HG03354 (cell line): ENCODE data around the gene UBAC1.
"Not testable (repeated sequence)": the region's sequence is repeated elsewhere in the genome, so short reads cannot be mapped to it uniquely, and the experiment has no call there.

Source experiments
- ATAC-seq: cut with Tn5 transposase; IDR thresholded peaks from one replicate; pipeline ENCODE4 v1.9.1; 2021; ENCODE audit warnings: mild to moderate bottlenecking; ENCODE audit not compliant: unreplicated experiment, poor library complexity, severe bottlenecking

The UBAC1 gene

DNA sequence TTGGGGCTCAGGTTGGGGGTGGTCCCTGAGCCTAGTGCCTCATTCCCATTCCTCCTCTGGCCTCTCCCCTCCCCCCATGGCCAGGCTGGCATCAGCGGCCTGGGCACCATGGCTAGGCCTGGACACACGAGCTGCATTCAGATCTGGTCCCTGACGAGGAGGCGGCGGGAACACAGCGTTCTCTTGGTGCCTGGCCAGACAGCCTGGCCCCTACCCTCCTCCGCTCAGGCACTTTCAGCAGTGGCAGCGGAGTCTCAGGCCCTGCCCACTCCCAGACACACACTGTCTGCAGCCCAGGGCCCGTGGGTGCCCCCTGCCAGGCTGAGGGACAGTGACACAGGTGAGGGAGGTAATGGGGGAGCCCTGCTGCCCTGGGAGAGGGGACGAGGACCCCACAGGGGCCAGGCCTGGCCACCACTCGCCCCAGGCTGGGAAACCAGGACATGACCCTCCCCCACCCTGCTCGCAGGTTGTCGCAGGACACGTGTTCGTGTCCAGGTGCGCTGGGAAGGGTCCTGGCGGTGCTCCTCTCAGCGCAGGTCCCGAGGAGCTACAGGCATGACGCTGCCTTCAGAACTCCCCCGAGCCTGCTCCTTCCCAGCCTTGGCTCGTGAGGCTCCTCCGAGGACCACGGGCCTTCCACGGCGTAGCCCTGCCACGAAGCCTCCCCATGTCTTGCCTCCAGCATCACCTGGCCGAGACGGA, 19.9 kb upstream of the UBAC1 start:
- no peak for ATAC-seq

DNA sequence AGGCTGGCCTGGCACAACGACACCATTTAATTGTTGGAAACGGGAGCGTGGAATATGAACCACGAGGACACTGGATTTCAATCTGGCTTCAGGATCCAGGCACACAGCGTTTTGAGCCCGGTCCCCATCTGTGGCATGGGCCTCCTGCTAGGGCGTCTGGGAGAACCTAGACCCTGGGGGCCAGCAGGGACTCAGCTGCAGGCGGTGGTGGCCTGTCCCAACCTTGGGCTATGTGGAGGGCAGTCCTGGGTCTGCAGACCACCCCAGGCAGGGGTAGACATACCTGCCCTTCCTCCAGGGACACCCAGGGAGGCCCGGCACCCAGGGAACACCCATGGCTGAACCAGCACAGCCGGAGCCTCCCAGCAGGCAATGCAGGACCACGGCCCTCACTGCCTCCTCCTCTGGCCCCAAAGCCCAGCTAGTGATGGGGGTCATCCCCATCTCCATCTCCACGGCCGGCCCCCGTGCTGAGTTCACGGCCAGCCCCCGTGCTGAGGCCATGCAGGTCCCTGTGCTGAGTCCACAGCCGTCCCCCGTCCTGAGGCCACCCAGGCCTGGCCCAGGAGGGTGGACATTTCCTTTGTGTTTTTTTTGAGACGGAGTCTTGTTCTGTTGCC, 18.5 kb upstream of the UBAC1 start:
- no peak for ATAC-seq

DNA sequence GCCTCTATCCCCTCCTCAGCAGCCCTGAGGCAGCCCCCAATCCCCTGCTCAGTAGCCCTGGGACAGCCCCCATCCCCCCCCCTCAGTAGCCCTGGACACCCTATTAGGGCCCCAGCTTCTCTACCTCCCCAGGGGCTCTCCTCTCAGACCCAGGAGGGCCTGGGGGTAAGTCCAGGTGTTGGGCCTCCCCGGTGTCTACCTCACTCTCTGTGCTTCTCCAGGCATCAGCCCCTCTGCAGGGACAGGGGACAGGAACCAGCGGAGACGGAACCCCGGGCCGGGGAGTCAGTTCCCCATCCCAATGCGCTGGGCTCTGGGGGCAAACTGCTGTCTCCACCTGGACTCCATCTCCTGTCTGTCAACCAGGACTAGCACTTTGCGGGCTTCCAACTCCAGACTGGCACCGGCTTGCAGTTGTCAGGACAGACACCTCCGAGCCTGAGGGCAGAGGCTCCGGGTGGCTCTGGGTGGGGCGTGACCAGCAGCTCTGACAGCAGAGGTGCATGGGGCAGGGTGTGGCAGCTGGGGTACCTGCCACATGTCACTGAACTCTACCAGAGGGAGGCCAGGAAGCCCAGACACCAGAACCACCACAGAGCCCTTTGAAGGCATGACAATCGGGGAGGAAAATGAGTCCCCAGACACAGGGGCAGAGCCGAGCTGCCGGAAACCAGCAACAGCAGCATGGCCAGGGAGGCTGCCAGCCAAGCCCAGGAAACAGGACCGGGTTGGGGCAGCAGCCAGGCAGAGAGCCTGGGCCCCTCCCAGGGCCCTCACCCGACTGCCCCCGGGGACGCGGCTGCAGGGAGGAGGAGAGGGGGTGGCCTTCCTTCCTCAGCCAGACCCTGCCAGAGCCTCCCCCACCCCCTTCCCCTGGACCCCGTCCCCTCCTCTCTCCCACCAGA, 17.7 kb upstream of the UBAC1 start:
- no peak for ATAC-seq

DNA sequence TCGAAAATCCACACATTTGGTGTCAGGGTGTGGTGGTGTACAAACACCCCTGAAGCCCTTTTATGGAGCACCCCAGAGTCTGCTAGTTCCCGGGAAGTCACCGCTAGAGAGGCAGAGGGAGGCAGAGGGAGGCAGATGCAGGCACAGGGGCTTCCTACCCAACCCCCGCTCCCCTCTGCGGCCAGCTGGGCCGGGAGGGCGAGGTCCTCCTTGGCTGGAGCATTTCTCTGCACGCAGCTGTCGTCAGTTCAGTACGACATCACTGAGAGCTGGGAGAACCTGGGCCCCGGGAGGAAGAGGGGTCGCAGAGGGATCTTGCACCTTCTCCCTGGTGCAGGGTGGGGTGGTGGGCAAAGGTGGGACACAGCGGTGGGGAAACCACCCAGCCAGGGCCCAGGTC, 15.8 kb upstream of the UBAC1 start:
- no peak for ATAC-seq

DNA sequence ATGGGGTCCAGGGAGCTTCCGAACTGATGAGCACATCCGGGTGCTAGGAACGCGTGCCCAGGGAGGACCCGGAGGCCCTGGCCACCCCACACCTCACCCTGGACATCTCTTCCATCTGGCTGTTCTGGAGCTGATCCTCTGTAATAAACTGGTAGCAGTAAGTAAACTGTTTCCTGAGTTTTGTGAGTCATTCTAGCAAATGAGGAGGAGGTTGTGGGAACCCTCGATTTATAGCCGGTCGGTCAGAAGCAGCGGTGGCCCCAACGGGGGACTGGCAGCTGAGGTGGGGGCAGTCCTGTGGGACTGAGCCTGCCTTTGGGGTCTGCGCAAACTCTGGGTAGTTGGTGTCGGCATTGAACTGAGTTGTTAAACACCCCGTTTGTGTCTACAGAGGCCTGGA, 15.4 kb upstream of the UBAC1 start:
- ATAC-seq: no peak

DNA sequence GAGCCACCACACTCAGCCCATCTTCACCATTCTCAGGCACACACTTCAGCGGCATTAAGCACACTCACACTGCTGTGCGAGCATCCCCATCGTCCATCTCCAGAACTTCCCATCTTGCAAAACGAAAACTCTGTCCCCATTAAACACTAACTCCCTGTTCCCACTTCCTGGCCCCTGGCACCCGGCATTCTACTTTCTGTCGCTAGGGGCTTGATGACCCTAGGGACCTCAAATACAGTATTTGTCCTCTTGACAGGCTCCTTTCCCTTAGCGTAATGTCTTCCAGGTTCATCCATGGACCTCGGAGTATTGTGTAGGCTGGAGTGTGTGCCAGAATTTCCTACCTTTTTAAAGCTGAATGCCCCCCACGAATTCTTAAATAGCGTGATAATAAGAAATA, 14.7 kb upstream of the UBAC1 start:
- no peak for ATAC-seq

DNA sequence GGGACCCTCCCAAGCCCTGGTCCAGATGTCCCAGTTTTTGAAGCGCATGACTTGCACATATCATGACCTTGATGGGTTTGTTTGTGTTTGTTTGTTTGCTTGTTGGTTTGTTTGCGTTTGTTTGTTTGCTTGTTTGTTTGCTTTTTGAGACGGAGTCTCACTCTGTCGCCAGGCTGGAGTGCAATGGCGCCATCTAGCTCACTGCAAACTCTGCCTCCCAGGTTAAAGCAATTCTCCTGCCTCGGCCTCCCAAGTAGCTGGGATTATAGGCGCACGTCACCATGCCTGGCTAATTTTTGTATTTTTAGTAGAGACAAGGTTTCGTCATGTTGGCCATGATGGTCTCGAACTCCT, 13.0 kb upstream of the UBAC1 start:
- no peak for ATAC-seq

DNA sequence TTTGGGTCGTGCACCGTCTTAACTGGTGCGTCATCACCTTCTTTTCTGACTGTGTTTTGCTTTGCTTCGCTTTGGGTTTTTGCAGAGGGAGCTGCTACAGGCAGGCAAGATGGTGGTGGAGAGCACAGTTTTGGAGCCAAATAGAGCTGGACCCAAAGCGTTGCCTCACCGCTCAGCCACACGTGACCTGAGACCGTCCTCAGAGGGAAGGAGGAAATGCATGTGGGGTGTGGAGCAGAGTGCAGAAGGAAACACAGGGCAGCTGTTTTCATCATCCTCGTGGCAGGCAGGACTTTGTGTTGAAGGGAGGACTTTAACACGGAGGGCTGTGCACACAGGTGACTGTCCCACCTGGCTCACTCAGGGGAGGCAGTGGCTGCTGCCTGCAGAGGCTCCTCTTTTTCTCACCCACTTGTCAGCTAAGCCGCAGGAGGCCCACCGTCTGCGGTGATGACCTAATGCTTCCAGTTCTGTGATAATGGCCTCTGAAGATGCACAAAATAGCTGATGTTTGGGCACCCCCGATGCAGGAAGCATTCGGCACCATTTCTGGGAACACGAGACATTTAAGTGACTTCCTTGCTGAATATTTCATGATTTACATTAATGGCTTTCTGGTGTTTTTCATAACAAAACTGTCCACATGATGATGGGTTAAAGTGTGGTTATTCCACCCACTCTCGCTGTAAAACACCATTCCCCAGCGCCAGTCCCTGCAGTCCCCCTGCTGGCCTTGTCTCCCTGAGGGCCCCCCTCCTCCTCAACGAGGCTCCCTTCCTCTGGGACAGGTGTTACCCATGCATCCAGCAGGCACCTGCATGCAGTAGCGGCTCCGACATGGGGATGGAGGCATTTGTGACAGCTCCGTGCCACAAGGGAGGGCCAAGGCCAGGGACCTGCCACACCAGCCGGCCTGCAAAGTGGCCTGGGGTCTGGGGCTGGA, 12.4 kb upstream of the UBAC1 start:
- ATAC-seq: no peak

DNA sequence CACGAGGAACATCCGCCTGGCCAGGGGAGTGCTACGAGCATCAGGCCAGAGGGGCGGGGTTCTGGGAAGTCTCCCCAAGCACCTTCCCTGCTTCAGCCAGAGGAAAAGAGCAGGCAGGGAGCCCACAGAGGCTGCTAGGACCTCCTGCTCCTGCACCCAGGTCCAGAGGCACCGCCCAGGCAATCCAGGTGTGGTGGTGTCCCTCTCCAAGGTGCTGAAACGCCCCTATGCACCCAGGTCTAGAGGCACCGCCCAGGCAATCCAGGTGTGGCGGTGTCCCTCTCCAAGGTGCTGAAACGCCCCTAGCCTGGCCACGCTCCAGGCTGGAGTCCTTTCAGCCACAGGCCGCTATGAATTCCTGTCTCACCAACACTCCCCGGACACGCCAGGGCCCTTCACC, 10.7 kb upstream of the UBAC1 start:
- ATAC-seq: no peak

DNA sequence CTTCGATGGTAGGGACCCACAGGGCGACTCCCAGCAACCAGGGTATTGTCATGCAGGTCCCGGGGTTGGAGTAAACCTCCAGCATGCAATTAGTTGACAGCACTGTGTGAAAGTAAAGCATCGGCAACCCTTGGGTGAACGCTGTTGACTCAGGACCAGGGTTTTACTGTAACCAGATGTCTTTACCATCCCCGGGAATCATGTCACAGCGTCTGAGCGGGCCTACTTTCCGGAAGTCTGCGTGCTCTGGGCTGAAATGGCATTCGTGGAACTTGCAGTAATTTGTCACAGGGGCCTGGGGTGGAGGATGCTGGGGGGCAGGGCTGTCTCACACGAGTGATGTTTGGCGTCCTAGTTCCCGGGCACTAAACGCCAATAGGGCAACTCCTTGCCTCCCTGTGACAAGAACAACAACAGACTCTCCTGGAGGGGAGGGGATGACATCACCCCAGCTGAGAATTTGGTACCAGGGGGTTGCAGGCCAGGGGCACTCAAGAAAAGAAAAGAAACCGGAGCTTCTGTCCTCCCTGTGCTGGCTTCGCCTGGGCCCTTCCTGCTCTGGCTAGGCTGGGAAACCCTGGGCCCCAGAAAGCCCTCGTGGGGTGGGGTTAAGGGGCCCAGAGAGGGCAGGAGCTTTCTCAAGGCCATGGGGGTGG, 10.1 kb upstream of the UBAC1 start:
- ATAC-seq: no peak

DNA sequence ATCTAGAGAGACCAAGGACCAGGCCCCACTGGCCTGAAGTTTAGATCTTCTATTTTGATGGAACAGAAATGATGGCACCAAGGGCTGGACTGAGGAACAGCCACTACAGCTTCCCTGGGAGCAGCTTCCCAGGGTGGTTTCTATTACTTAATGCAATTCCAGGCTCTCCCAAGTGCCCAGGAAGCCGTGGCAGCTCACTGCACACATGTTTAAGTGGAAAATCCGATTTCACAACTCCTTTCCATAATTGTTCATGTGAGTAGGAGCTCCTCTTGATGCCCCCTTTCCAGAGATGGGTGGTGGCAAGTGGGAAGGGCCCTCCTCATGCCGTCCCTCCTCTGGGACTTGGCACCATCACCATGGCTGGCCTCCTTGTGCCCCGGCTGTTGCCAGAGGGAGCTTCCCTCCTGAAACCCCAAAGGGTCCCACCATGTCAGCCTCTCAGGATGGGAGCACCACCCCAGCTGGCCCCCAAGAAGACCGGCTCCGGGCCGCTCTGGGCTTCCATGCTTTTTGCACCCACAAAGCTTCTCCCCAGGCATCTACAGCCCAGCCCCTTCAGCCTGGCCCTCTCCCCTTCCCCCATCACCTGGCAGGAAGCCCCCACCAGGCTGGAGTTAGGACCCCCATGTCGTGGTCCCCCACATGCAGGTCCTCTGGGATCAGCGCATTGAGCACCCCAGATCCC, 9.1 kb upstream of the UBAC1 start:
- ATAC-seq: no peak

DNA sequence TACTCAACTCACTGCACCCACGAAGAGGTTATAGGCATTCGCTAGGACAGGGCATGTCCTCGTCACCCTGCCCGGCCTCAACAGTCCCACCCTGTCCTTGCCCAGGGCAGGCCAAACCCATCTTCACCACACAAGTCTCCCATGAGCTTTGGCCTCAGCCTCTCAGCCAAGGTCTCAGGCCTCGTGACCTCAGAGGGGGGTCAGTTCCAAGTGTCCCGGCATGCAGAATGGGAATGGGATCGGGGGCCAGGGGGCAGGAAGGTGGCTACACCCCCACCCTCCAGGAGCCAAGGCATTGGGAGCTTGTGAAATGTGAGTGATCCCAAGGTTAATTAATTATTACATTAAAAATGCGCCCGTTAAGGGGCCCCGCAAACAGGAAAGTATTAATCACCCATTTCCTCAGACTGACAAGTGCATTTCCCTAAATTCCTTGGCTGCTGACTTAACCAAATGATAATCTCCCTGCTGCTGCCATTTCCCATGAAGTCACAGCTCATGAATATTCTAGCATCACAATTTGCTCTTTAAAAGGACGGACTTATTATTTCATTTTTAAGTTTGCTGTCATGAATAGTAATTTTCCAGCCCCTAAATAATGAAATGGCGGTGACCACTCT, 8.0 kb upstream of the UBAC1 start:
- no peak for ATAC-seq

DNA sequence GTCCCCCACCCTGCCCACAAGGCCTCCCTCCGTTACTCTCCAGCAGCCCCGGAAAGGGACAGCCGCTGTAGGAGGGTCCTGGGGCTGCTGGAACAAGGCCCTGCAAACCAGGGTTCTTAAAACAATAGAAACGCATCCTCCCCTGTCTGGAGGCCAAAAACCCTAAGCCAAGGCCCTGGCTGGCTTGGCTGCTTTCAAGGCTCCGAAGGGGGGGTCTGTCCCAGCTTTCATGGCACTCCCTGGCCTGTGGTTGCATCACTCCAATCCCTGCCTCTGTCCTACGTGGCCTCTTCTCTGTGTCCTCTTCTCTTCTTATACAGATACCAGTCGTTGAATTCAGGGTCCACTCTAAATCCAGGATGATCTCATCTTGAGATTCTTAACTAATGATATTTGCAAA, 7.4 kb upstream of the UBAC1 start:
- ATAC-seq: no peak

DNA sequence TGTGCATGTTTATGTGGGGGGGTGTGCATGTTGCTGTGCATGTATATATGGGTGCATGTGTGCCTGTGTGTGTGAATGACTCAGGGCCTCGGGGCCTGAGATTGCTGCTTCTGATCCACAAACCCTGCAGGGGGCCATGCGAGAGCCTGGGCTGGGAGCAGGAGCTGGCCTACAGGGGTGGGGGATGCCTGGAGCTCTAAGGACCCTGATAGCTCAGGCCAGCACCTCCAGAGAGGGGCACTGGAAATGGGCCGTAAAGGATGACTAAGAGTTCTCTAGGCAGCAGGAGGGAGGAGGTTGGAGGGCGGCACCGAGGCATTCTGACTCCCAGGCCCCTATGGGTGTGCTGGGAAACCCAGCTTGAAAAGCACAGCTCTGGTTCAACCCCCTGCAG, 6.9 kb upstream of the UBAC1 start:
- no peak for ATAC-seq

DNA sequence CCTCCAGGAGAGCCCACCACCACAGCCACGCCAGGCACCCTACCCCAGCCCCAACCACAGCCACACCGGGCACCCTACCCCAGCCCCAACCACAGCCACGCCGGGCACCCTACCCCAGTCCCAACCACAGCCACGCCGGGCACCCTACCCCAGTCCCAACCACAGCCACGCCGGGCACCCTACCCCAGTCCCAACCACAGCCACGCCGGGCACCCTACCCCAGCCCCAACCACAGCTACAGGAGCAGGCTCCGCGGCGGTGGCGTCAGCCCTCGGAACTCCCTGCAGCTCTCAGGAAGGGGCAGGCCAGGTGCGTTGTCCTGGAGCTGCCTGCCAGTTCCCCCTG, 5.7 kb upstream of the UBAC1 start:
- ATAC-seq: not testable (repeated sequence)

DNA sequence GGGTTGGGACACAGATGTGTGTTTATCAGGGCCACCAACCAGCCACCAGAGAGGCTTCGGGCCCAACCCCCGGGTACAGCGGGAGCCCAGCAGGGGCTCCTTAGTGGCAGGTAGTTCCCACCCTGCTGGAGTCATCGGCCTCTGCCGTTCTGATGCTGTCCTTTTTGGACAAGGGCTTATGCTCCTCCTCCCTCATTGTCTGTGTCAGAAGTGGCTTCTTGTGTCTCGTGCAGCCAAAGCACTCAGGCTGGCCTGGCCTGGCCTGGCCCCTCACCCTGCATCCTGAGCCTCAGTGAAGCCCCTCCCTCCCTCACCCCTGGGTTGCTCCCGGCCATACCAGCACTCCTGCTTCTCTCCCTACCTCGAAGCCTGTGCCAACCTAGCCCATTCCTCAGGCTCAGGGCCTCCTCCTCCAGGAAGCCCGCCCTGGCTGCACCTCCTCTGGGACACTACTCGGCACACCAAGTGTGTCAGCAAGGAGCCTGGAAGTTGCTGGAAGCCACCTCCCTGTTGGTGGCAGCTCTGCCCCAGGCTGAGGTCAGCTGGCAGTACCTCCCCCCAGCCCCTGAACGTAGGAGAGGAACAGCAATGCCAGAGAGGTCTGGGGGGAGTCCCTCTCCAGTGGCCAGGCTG, 4.1 kb upstream of the UBAC1 start:
- no peak for ATAC-seq

DNA sequence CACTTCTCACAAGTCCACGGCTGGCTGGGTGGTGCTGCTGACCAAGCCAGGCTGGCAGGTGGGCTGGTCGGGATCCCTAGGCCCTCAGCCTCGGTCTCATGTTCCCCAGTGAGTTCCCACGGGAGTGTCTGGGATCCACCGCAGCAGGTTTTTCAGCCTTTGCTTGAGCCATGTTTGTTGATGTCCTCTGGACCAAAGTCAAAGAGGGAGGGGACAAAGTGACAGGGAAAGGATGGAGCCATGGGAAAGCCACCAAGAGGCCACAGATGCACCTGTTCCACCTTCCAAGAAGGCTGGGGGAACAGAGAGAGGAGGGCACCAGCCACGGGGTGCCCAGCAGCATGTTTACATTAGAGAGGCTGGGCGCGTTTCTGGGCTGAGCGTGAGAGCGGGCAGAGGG, 2.8 kb upstream of the UBAC1 start:
- no peak for ATAC-seq

DNA sequence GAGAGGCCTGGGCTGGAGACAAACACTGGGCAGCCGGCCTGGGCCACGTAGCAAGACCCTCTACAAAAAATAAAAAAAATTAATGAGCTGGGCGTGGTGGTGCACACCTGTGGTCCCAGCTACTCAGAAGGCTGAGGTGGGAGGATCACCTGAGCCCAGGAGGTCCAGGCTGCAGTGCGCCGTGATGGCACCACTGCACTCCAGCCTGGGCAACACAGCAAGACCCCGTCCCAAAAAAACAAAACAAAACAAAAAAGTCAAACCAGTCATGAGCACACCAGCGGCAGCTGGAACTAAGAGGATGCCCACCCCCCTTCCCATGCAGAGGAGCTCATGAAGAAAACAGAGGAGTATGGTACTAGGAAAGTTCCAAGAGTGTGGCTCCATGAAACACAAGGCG, 2.2 kb upstream of the UBAC1 start:
- no peak for ATAC-seq
